Mammary epithelial cell (primary cell): ENCODE measurements around the gene UGT3A1.

ENCODE experiments used
- CTCF ChIP-seq, 2 donors: IDR thresholded peaks in 1 of 2; conservative IDR thresholded peaks in 1 of 2; 2 replicates each; pipeline ENCODE4 v1.5.1; 2011 to 2012; ENCODE audit warnings: inconsistent platforms in 2 of 2, low read length in 2 of 2, mild to moderate bottlenecking in 2 of 2, control low read depth in 1 of 2, low read depth in 1 of 2; ENCODE audit not compliant: insufficient read depth in 1 of 2; ENCODE audit errors: extremely low read depth in 1 of 2
- EZH2 ChIP-seq: IDR thresholded peaks from 2 replicates; pipeline ENCODE4 v1.6.1; 2012; ENCODE audit warnings: low read length, inconsistent platforms, borderline replicate concordance

GRCh38 chr5:35908814-35909213 is 82.4 kb downstream of the UGT3A1 start:
- TF ChIP-seq CTCF (conservative IDR thresholded peaks at IDR 0.05 in 1 of 2, IDR thresholded peaks at IDR 0.05 in 1 of 2; ENCODE audit: extremely low read depth in 1 of 2, insufficient read depth in 1 of 2, low read depth in 1 of 2, low read length in 2 of 2) = no peak
- TF ChIP-seq EZH2 = no peak
